ENCODE data around the gene SRGN. TPM values are rescaled to one million over a fixed set of nuclear protein-coding genes. Genes with fewer than 3 reads are reported as not detected.

The SRGN gene
- total and polyA plus RNA-seq, 2 of the 13 experiments (the other 11 are each of a cell fraction or from before 2014, with no cell fraction given), result 0.09 TPM; not detected in 1

- TF ChIP-seq, protein P1, sequence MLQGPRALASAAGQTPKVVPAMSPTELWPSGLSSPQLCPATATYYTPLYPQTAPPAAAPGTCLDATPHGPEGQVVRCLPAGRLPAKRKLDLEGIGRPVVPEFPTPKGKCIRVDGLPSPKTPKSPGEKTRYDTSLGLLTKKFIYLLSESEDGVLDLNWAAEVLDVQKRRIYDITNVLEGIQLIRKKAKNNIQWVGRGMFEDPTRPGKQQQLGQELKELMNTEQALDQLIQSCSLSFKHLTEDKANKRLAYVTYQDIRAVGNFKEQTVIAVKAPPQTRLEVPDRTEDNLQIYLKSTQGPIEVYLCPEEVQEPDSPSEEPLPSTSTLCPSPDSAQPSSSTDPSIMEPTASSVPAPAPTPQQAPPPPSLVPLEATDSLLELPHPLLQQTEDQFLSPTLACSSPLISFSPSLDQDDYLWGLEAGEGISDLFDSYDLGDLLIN (CRISPR knock-in tag; IDR thresholded peaks at IDR 0.05; ENCODE audit: borderline replicate concordance), result no peak
- TF ChIP-seq, protein P2, sequence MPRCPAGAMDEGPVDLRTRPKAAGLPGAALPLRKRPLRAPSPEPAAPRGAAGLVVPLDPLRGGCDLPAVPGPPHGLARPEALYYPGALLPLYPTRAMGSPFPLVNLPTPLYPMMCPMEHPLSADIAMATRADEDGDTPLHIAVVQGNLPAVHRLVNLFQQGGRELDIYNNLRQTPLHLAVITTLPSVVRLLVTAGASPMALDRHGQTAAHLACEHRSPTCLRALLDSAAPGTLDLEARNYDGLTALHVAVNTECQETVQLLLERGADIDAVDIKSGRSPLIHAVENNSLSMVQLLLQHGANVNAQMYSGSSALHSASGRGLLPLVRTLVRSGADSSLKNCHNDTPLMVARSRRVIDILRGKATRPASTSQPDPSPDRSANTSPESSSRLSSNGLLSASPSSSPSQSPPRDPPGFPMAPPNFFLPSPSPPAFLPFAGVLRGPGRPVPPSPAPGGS (CRISPR knock-in tag; IDR thresholded peaks at IDR 0.05), result no peak
- TF ChIP-seq, protein P3, sequence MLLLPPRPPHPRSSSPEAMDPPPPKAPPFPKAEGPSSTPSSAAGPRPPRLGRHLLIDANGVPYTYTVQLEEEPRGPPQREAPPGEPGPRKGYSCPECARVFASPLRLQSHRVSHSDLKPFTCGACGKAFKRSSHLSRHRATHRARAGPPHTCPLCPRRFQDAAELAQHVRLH (CRISPR knock-in tag; IDR thresholded peaks at IDR 0.05; ENCODE audit: borderline replicate concordance, low read depth), result no peak
- no peak for TF ChIP-seq NPAS2 (CRISPR knock-in tag; IDR thresholded peaks at IDR 0.05; ENCODE audit: borderline replicate concordance)
- peak; percentile 49; the same call in 1 of the 2 replicates for TF ChIP-seq RARA (CRISPR knock-in tag; IDR thresholded peaks at IDR 0.05)
- TF ChIP-seq, protein P4, sequence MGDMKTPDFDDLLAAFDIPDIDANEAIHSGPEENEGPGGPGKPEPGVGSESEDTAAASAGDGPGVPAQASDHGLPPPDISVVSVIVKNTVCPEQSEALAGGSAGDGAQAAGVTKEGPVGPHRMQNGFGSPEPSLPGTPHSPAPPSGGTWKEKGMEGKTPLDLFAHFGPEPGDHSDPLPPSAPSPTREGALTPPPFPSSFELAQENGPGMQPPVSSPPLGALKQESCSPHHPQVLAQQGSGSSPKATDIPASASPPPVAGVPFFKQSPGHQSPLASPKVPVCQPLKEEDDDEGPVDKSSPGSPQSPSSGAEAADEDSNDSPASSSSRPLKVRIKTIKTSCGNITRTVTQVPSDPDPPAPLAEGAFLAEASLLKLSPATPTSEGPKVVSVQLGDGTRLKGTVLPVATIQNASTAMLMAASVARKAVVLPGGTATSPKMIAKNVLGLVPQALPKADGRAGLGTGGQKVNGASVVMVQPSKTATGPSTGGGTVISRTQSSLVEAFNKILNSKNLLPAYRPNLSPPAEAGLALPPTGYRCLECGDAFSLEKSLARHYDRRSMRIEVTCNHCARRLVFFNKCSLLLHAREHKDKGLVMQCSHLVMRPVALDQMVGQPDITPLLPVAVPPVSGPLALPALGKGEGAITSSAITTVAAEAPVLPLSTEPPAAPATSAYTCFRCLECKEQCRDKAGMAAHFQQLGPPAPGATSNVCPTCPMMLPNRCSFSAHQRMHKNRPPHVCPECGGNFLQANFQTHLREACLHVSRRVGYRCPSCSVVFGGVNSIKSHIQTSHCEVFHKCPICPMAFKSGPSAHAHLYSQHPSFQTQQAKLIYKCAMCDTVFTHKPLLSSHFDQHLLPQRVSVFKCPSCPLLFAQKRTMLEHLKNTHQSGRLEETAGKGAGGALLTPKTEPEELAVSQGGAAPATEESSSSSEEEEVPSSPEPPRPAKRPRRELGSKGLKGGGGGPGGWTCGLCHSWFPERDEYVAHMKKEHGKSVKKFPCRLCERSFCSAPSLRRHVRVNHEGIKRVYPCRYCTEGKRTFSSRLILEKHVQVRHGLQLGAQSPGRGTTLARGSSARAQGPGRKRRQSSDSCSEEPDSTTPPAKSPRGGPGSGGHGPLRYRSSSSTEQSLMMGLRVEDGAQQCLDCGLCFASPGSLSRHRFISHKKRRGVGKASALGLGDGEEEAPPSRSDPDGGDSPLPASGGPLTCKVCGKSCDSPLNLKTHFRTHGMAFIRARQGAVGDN (CRISPR knock-in tag; IDR thresholded peaks at IDR 0.05), result peak; percentile 55
- TF ChIP-seq RFX1 (IDR thresholded peaks at IDR 0.05), result no peak
- 0 out of 2 replicates have a peak, but pooled peaks have one; percentile 35 for TF ChIP-seq KAT8 (CRISPR knock-in tag; IDR thresholded peaks at IDR 0.05)
- peak; percentile 34 for TF ChIP-seq TEAD3 (CRISPR knock-in tag; optimal IDR thresholded peaks at IDR 0.05; ENCODE audit: borderline replicate concordance)
- no peak for TF ChIP-seq ZNF260 (CRISPR knock-in tag; IDR thresholded peaks at IDR 0.05; ENCODE audit: borderline replicate concordance, low read depth)
- no peak for TF ChIP-seq FOXP1 (IDR thresholded peaks at IDR 0.05)
- no peak for TF ChIP-seq FOXP1 (CRISPR knock-in tag; IDR thresholded peaks at IDR 0.05)
- TF ChIP-seq MIER2 (CRISPR knock-in tag; IDR thresholded peaks at IDR 0.05), result no peak
- TF ChIP-seq ARNTL (CRISPR knock-in tag; IDR thresholded peaks at IDR 0.05), result no peak
- no peak for TF ChIP-seq FOXK1 (CRISPR knock-in tag; IDR thresholded peaks at IDR 0.05; ENCODE audit: borderline replicate concordance, low read depth)
- TF ChIP-seq ZNF790 (CRISPR knock-in tag; IDR thresholded peaks at IDR 0.05; ENCODE audit: borderline replicate concordance), result no peak
- no peak for TF ChIP-seq GATA4 (IDR thresholded peaks at IDR 0.05; ENCODE audit: borderline replicate concordance, low read depth)
- TF ChIP-seq PHF5A (CRISPR knock-in tag; IDR thresholded peaks at IDR 0.05; ENCODE audit: low read depth, unreplicated experiment), result no peak
- TF ChIP-seq HOXA3 (CRISPR knock-in tag; IDR thresholded peaks at IDR 0.05), result 0 out of 2 replicates have a peak, but pooled peaks have one; percentile 17
- TF ChIP-seq, protein P5, sequence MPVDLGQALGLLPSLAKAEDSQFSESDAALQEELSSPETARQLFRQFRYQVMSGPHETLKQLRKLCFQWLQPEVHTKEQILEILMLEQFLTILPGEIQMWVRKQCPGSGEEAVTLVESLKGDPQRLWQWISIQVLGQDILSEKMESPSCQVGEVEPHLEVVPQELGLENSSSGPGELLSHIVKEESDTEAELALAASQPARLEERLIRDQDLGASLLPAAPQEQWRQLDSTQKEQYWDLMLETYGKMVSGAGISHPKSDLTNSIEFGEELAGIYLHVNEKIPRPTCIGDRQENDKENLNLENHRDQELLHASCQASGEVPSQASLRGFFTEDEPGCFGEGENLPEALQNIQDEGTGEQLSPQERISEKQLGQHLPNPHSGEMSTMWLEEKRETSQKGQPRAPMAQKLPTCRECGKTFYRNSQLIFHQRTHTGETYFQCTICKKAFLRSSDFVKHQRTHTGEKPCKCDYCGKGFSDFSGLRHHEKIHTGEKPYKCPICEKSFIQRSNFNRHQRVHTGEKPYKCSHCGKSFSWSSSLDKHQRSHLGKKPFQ (CRISPR knock-in tag; IDR thresholded peaks at IDR 0.05; ENCODE audit: insufficient replicate concordance), result peak; percentile 85
- TF ChIP-seq SAP130 (CRISPR knock-in tag; IDR thresholded peaks at IDR 0.05; ENCODE audit: low read depth), result peak; percentile 26; the same call in 1 of the 2 replicates
- no peak for TF ChIP-seq ZNF788 (CRISPR knock-in tag; IDR thresholded peaks at IDR 0.05; ENCODE audit: borderline replicate concordance)
- no peak for TF ChIP-seq ZBTB25 (CRISPR knock-in tag; IDR thresholded peaks at IDR 0.05)
These were observed 31.8 kb upstream of the SRGN start (continued) for GRCh38 chr10:69056129-69056528.
